Chondrocyte (in vitro differentiated cells): Measurements from ENCODE around the gene RFPL3. TPM values are rescaled to one million over a fixed set of nuclear protein-coding genes. Genes with fewer than 3 reads are reported as not detected.

ENCODE experiments used
- DNase-seq: peaks from one replicate; pipeline ENCODE4 v3.0.0; 2021; ENCODE audit warnings: mixed read lengths, low spot score
- H3K27ac Mint-ChIP-seq: one replicate; pipeline ENCODE4 v1.8.0; 2021; ENCODE audit warnings: mild to moderate bottlenecking, moderate library complexity, mixed read lengths; ENCODE audit not compliant: unreplicated experiment
- H3K27me3 Mint-ChIP-seq: 2 replicates; pipeline ENCODE4 v1.8.0; 2021; ENCODE audit warnings: low read depth, mixed read lengths
- H3K36me3 Mint-ChIP-seq: 2 replicates; pipeline ENCODE4 v1.8.0; 2021; ENCODE audit warnings: low read depth, mixed read lengths
- H3K4me1 Mint-ChIP-seq: 2 replicates; pipeline ENCODE4 v1.8.0; 2021; ENCODE audit warnings: low read depth, mild to moderate bottlenecking, mixed read lengths
- H3K4me3 Mint-ChIP-seq: one replicate; pipeline ENCODE4 v1.8.0; 2021; ENCODE audit warnings: mild to moderate bottlenecking, moderate library complexity, mixed read lengths; ENCODE audit not compliant: unreplicated experiment
- H3K9me3 Mint-ChIP-seq: 2 replicates; pipeline ENCODE4 v1.8.0; 2021; ENCODE audit warnings: low read depth, mixed read lengths
- CTCF ChIP-seq: fragments of 200-600 bp; sonication (generic); IDR thresholded peaks from 2 replicates; pipeline ENCODE4 v1.5.0; 2021; ENCODE audit warnings: antibody characterized with exemption, mild to moderate bottlenecking, moderate library complexity
- total RNA-seq: library from RNA; stranded (reverse); gene quantifications from 3 replicates; pipeline ENCODE4 v1.2.1, GENCODE V29; 2021

RFPL3 gene
- total RNA-seq, 1 donor from 2014 or later = not detected

DNA sequence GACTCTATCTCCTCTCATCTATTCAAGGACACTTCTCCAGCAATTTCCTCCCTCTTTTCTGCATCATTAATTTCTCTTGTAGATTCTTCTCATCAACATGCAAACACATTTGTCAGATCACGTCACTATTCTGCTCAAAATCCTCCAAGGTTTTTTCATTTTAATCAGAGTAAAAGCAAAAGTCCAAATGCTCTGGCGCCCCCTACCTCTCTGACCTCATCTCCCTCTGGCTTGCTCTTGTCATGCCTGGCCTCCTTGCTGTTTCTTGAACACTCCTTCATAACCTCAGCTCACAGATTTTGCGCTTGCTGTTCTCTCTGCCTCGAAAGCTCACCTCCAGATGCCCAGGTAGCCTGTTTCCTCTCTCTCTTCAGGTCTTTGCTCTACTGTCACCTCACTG is 32.0 kb downstream of the RFPL3 start:
- Mint-ChIP-seq H3K36me3 (peaks cover 46% of the 10 kb centered on the region), H3K27me3 (no peaks in the 10 kb centered on the region), H3K9me3 (no peaks in the 10 kb centered on the region), H3K4me1 (no peaks in the 10 kb centered on the region), H3K27ac (peak overlapping the region; percentile 9), H3K4me3 (no peak overlapping the region)
- peak; percentile 72 for TF ChIP-seq CTCF
- DNase-seq = no peak

GRCh38 chr22:32395107-32395506 is 37.4 kb downstream of the RFPL3 start:
- H3K4me3 Mint-ChIP-seq = no peak overlapping the region
- peaks cover 35% of the 10 kb centered on the region for H3K36me3 Mint-ChIP-seq
- H3K27ac Mint-ChIP-seq = no peak overlapping the region
- DNase-seq = no peak
- H3K27me3 Mint-ChIP-seq = no peaks in the 10 kb centered on the region
- no peaks in the 10 kb centered on the region for H3K9me3 Mint-ChIP-seq
- no peak for TF ChIP-seq CTCF
- no peaks in the 10 kb centered on the region for H3K4me1 Mint-ChIP-seq

DNA sequence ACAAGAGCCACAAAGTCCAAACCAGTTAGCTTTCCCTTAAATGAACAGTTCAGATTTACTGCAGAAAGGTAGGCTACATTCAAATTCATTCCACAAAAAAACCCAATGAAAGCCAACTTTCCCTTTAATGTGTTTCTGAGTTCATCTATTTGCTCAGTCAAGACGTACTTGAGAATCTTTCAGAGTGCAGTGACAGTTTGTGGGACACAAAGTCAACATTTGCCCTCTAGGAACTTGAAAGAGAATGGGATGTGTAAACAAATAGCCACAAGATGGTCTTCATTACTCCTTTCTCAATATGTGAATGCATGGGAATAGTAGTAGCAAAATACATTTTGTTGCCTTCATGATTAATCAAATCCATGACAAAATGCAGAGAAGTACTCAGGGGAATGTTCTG is 38.6 kb downstream of the RFPL3 start:
- no peak overlapping the region for H3K4me3 Mint-ChIP-seq
- no peak for TF ChIP-seq CTCF
- no peaks in the 10 kb centered on the region for H3K4me1 Mint-ChIP-seq
- no peaks in the 10 kb centered on the region for H3K9me3 Mint-ChIP-seq
- no peak for DNase-seq
- peaks cover 40% of the 10 kb centered on the region for H3K36me3 Mint-ChIP-seq
- no peak overlapping the region for H3K27ac Mint-ChIP-seq
- H3K27me3 Mint-ChIP-seq = no peaks in the 10 kb centered on the region

DNA sequence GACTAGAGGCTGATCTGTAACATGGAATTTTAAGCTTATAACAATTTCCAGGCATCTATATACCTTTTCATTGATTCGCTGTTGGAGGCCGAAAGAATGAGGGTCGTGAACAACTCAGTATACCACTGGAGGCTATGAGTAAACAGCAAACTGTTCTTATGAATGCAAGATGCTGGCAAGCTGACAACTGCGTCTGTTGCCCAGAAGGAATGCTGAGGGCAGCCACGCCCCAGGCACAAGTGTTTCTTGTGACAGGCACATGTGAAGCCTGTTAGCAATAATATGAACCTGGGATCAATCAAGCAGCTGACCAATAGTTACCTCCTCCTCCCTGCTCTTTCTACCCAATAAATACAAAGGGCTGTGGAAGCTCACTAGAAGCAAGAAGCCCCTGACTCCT is 39.1 kb downstream of the RFPL3 start:
- H3K9me3 Mint-ChIP-seq = no peaks in the 10 kb centered on the region
- no peaks in the 10 kb centered on the region for H3K27me3 Mint-ChIP-seq
- peaks cover 42% of the 10 kb centered on the region for H3K36me3 Mint-ChIP-seq
- no peaks in the 10 kb centered on the region for H3K4me1 Mint-ChIP-seq
- H3K4me3 Mint-ChIP-seq = no peak overlapping the region
- TF ChIP-seq CTCF = no peak
- DNase-seq = no peak
- H3K27ac Mint-ChIP-seq = no peak overlapping the region

DNA sequence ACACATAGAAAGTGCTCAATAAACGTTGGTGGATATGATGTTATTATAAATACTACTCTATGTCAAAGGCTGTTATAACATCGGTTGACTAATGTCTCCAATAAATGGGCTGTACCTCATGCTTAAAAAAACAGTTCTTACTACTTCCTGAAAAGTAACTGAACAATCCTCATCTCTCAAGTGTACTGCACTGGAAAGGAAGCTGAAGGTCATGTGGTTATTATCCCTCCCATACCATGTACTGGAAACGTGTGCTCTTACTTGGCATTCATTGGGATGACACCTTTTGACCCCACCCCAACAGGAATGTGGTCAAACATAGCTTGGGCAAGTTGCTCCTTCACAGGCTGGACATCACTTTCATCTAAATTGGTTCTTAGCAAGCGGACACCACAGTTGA is 43.8 kb downstream of the RFPL3 start:
- Mint-ChIP-seq H3K4me1 (no peaks in the 10 kb centered on the region), H3K9me3 (no peaks in the 10 kb centered on the region), H3K36me3 (peaks cover 28% of the 10 kb centered on the region), H3K27me3 (no peaks in the 10 kb centered on the region), H3K27ac (no peak overlapping the region), H3K4me3 (no peak overlapping the region)
- no peak for TF ChIP-seq CTCF
- no peak for DNase-seq
